Liver (tissue), 9 donors: ENCODE measurements around the gene VDR. TPM values are rescaled to one million over a fixed set of nuclear protein-coding genes. Genes with fewer than 3 reads are reported as not detected.

Experiments used
- DNase-seq: peaks from one replicate; pipeline ENCODE4 v3.0.0-alpha.2; 2017; ENCODE audit warnings: low spot score
- H3K27ac ChIP-seq, 2 donors: one replicate each; pipeline ENCODE4 v1.7.0; 2013; ENCODE audit warnings: inconsistent platforms in 2 of 2, low read length in 2 of 2, control low read depth in 1 of 2, low read depth in 1 of 2, mild to moderate bottlenecking in 1 of 2
- H3K27me3 ChIP-seq, 4 donors: one replicate each; pipeline versions ENCODE4 v1.6.1 to v1.7.0; 2013; ENCODE audit warnings: low read length in 3 of 4, inconsistent platforms in 1 of 4, mild to moderate bottlenecking in 1 of 4, moderate library complexity in 1 of 4; ENCODE audit not compliant: control insufficient read depth in 4 of 4, insufficient read depth in 4 of 4
- H3K36me3 ChIP-seq, 4 donors: one replicate each; pipeline versions ENCODE4 v1.6.1 to v1.7.0; 2013; ENCODE audit warnings: low read length in 3 of 4, mild to moderate bottlenecking in 3 of 4, low read depth in 1 of 4, moderate library complexity in 1 of 4; ENCODE audit not compliant: control insufficient read depth in 4 of 4, insufficient read depth in 3 of 4
- H3K4me1 ChIP-seq, 4 donors: one replicate each; pipeline versions ENCODE4 v1.6.1 to v1.7.0; 2013; ENCODE audit warnings: low read length in 3 of 4, mild to moderate bottlenecking in 3 of 4, moderate library complexity in 1 of 4; ENCODE audit not compliant: control insufficient read depth in 4 of 4, insufficient read depth in 4 of 4
- H3K4me3 ChIP-seq, 3 donors: one replicate each; pipeline versions ENCODE4 v1.6.1 to v1.7.0; 2013; ENCODE audit warnings: low read length in 3 of 3, control low read depth in 1 of 3, low read depth in 1 of 3, mild to moderate bottlenecking in 1 of 3
- H3K9ac ChIP-seq, 2 donors: one replicate each; pipeline ENCODE4 v1.7.0; 2013; ENCODE audit warnings: low read length in 2 of 2, mild to moderate bottlenecking in 2 of 2, moderate library complexity in 2 of 2, control low read depth in 1 of 2, low read depth in 1 of 2
- H3K9me3 ChIP-seq, 4 donors: one replicate each; pipeline versions ENCODE4 v1.6.1 to v1.7.0; 2013; ENCODE audit warnings: low read length in 3 of 4; ENCODE audit not compliant: control insufficient read depth in 4 of 4
- ATF3 ChIP-seq: IDR thresholded peaks from 2 replicates; pipeline ENCODE4 v1.6.1; 2016; ENCODE audit warnings: antibody characterized with exemption
- CTCF ChIP-seq: fragments of 150-350 bp; IDR thresholded peaks from 2 replicates; pipeline ENCODE4 v1.5.1; 2017; ENCODE audit warnings: improper control_type of control experiment, low read depth, low read length; ENCODE audit not compliant: missing input control
- EGR1 ChIP-seq, 2 donors: IDR thresholded peaks; 2 replicates each; pipeline ENCODE4 v1.6.1; 2016 to 2018; ENCODE audit warnings: antibody characterized with exemption in 2 of 2, low read depth in 2 of 2
- FOXA1 ChIP-seq: IDR thresholded peaks from 2 replicates; pipeline ENCODE4 v1.6.1; 2016; ENCODE audit warnings: antibody characterized with exemption
- FOXA2 ChIP-seq: IDR thresholded peaks from 2 replicates; pipeline ENCODE4 v1.6.1; 2016; ENCODE audit warnings: antibody characterized with exemption
- GABPA ChIP-seq, 2 donors: IDR thresholded peaks in 1 of 2; conservative IDR thresholded peaks in 1 of 2; 2 replicates each; pipeline ENCODE4 v1.6.1; 2016; ENCODE audit warnings: antibody characterized with exemption in 2 of 2, mild to moderate bottlenecking in 1 of 2, moderate library complexity in 1 of 2
- HNF4A ChIP-seq, 2 donors: conservative IDR thresholded peaks; 2 replicates each; pipeline ENCODE4 v1.6.1; 2016; ENCODE audit warnings: antibody characterized with exemption in 2 of 2, mild to moderate bottlenecking in 2 of 2
- HNF4G ChIP-seq: IDR thresholded peaks from 2 replicates; pipeline ENCODE4 v1.6.1; 2016; ENCODE audit warnings: antibody characterized with exemption
- JUND ChIP-seq, 2 donors: IDR thresholded peaks; 2 replicates each; pipeline ENCODE4 v1.6.1; 2016; ENCODE audit warnings: antibody characterized with exemption in 2 of 2
- MAX ChIP-seq: IDR thresholded peaks from 2 replicates; pipeline ENCODE4 v1.6.1; 2016; ENCODE audit warnings: antibody characterized with exemption
- NR2F2 ChIP-seq: IDR thresholded peaks from 2 replicates; pipeline ENCODE4 v1.6.1; 2016; ENCODE audit warnings: antibody characterized with exemption
- RAD21 ChIP-seq, 2 donors: IDR thresholded peaks; 2 replicates each; pipeline ENCODE4 v1.6.1; 2016; ENCODE audit warnings: antibody characterized with exemption in 2 of 2, mild to moderate bottlenecking in 2 of 2
- REST ChIP-seq: IDR thresholded peaks from 2 replicates; pipeline ENCODE4 v1.6.1; 2016; ENCODE audit warnings: antibody characterized with exemption, mild to moderate bottlenecking
- RXRA ChIP-seq, 2 donors: IDR thresholded peaks; 2 replicates each; pipeline ENCODE4 v1.6.1; 2017 to 2018; ENCODE audit warnings: antibody characterized with exemption in 2 of 2, mild to moderate bottlenecking in 1 of 2
- SP1 ChIP-seq: IDR thresholded peaks from 2 replicates; pipeline ENCODE4 v1.6.1; 2018; ENCODE audit warnings: antibody characterized with exemption, mild to moderate bottlenecking
- TAF1 ChIP-seq: conservative IDR thresholded peaks from 2 replicates; pipeline ENCODE4 v1.6.1; 2016; ENCODE audit warnings: antibody characterized with exemption, mild to moderate bottlenecking
- YY1 ChIP-seq: IDR thresholded peaks from 2 replicates; pipeline ENCODE4 v1.6.1; 2016; ENCODE audit warnings: antibody characterized with exemption, mild to moderate bottlenecking
- ZBTB33 ChIP-seq: IDR thresholded peaks from 2 replicates; pipeline ENCODE4 v1.6.1; 2016; ENCODE audit warnings: antibody characterized with exemption
- WGBS: extraction: QIAGEN DNeasy Blood & Tissue Kit; methylation state at CpG from one replicate; pipeline ENCODE4 v1.1.7; 2013; 5-methylcytosine and 5-hydroxymethylcytosine counted together
- polyA plus RNA-seq, 2 donors: library from polyadenylated mRNA; stranded (reverse) in 1 of 2; unstranded in 1 of 2; fragments of 200-250 nt in 1 of 2; fragments of >200 nt in 1 of 2; fragmentation: Nextera tagmentation in 1 of 2; extraction: Ambion mirVana in 1 of 2; gene quantifications; one replicate each; pipeline versions ENCODE4 v1.2.1 to v1.2.3, GENCODE V29; 2013 to 2015
- total RNA-seq, 2 donors: library from RNA; depleted of rRNA; stranded (reverse); fragments of >200 nt; gene quantifications; one replicate each; pipeline ENCODE4 v1.2.3, GENCODE V29; 2014
- donor health status: healthy.
- donor health status: healthy.
- donor health status: healthy.
- donor health status: healthy.
- donor health status: healthy.

The VDR gene
- total and polyA plus RNA-seq, 4 donors, result 0.25 to 0.47 (median 0.35) TPM

GRCh38 chr12:47797441-47797840 is 107.4 kb downstream of the VDR start:
- no peak for DNase-seq
- peaks cover 0 to 9% (median 4%) of the 10 kb centered on the region in 4 donors for H3K4me1 ChIP-seq
- no peaks in the 10 kb centered on the region for H3K27me3 ChIP-seq
- H3K9me3 ChIP-seq, result no peaks in the 10 kb centered on the region
- H3K9ac ChIP-seq, result no peak overlapping the region
- WGBS, result 48% methylated on average over 10 of the region's 10 CpGs
- TF ChIP-seq MAX (no peak), ZBTB33 (no peak), CTCF (peak; percentile 58), RAD21 (IDR thresholded peaks at IDR 0.05) (peak; percentile 80 to 86)
- no peak overlapping the region for H3K27ac ChIP-seq
- H3K36me3 ChIP-seq, result peaks cover 0 to 9% (median 0%) of the 10 kb centered on the region in 4 donors
- H3K4me3 ChIP-seq, result no peak overlapping the region

- Histone ChIP-seq H3K27ac (no peak overlapping the region), H3K9me3 (no peaks in the 10 kb centered on the region), H3K4me3 (no peak overlapping the region), H3K9ac (no peak overlapping the region), H3K27me3 (no peaks in the 10 kb centered on the region), H3K4me1 (peaks cover 0 to 6% (median 0%) of the 10 kb centered on the region in 4 donors), H3K36me3 (peaks cover 0 to 17% (median under 1%) of the 10 kb centered on the region in 4 donors)
- TF ChIP-seq HNF4G (no peak), FOXA1 (no peak), RXRA (IDR thresholded peaks at IDR 0.05) (no peak), ZBTB33 (no peak), JUND (IDR thresholded peaks at IDR 0.05) (no peak), CTCF (no peak), MAX (no peak), SP1 (no peak), FOXA2 (no peak), EGR1 (IDR thresholded peaks at IDR 0.05; ENCODE audit: low read depth in 2 of 2) (no peak), HNF4A (conservative IDR thresholded peaks at IDR 0.05) (no peak), RAD21 (IDR thresholded peaks at IDR 0.05) (no peak), TAF1 (no peak), YY1 (no peak), GABPA (IDR thresholded peaks at IDR 0.05 in 1 of 2, conservative IDR thresholded peaks at IDR 0.05 in 1 of 2) (no peak), NR2F2 (no peak), ATF3 (no peak), REST (no peak)
- WGBS, result 92% methylated on average over 22 of the region's 22 CpGs
- no peak for DNase-seq
Observed at GRCh38 chr12:47795814-47796411, 108.9 kb downstream of the VDR start.
